ENCODE data around the gene OR5H14.

- TF ChIP-seq CTCF (IDR thresholded peaks at IDR 0.05) (no peak), POLR2A (IDR thresholded peaks at IDR 0.05) (no peak)
Observed at GRCh38 chr3:98182196-98182595, 34.9 kb downstream of the OR5H14 start.

Measured in Peyer's patch (tissue), 4 donors.